Aorta (tissue), 5 donors: ENCODE results near the gene ADAM17. TPM values are rescaled to one million over a fixed set of nuclear protein-coding genes. Genes with fewer than 3 reads are reported as not detected.
"Not testable (repeated sequence)": the region's sequence is repeated elsewhere in the genome, so short reads cannot be mapped to it uniquely, and the experiment has no call there.

Experiments used
- ATAC-seq: fragments of 200-7000 bp; cut with Tn5 transposase; one replicate; pipeline ENCODE4 v1.9.1; 2022; ENCODE audit warnings: moderate library complexity; ENCODE audit not compliant: low FRiP score
- DNase-seq, 2 donors: peaks; one replicate each; pipeline ENCODE4 v3.0.0-alpha.2; 2020
- H3K27ac ChIP-seq, 2 donors: one replicate each; pipeline ENCODE4 v1.5.1; 2013; ENCODE audit warnings: low read length in 2 of 2, mild to moderate bottlenecking in 2 of 2, moderate library complexity in 2 of 2, control low read depth in 1 of 2, inconsistent platforms in 1 of 2, low read depth in 1 of 2
- H3K27me3 ChIP-seq, 2 donors: one replicate each; pipeline ENCODE4 v1.6.1; 2013; ENCODE audit warnings: control low read depth in 1 of 2, low read length in 1 of 2, mild to moderate bottlenecking in 1 of 2, moderate library complexity in 1 of 2; ENCODE audit not compliant: insufficient read depth in 2 of 2, control insufficient read depth in 1 of 2
- H3K36me3 ChIP-seq, 2 donors: one replicate each; pipeline ENCODE4 v1.6.1; 2013; ENCODE audit warnings: control low read depth in 1 of 2, low read length in 1 of 2, mild to moderate bottlenecking in 1 of 2; ENCODE audit not compliant: insufficient read depth in 2 of 2, control insufficient read depth in 1 of 2
- H3K4me1 ChIP-seq, 2 donors: one replicate each; pipeline ENCODE4 v1.6.1; 2013; ENCODE audit warnings: low read length in 2 of 2, control low read depth in 1 of 2, mild to moderate bottlenecking in 1 of 2, moderate library complexity in 1 of 2; ENCODE audit not compliant: insufficient read depth in 2 of 2, control insufficient read depth in 1 of 2
- H3K4me3 ChIP-seq, 2 donors: one replicate each; pipeline ENCODE4 v1.5.1; 2013; ENCODE audit warnings: low read length in 2 of 2, control low read depth in 1 of 2, mild to moderate bottlenecking in 1 of 2
- H3K9me3 ChIP-seq: one replicate; pipeline ENCODE4 v1.6.1; 2013; ENCODE audit warnings: mild to moderate bottlenecking, low read length; ENCODE audit not compliant: control insufficient read depth
- WGBS, 2 donors: extraction: QIAGEN DNeasy Blood & Tissue Kit; methylation state at CpG; one replicate each; pipeline ENCODE4 v1.1.7; 2013; 5-methylcytosine and 5-hydroxymethylcytosine counted together
- intact Hi-C, 2 donors: fragments of 100-400 bp; cut with DNase I; formaldehyde crosslinking; loops; one replicate each; pipeline versions ENCODE4 v1.14.2 to v1.15.0; 2022
- polyA plus RNA-seq, 2 donors: library from polyadenylated mRNA; stranded (reverse); fragments of 200-250 nt; gene quantifications; one replicate each; pipeline ENCODE4 v1.2.3, GENCODE V29; 2013
- total RNA-seq, 2 donors: library from RNA; stranded (reverse); fragmentation: NEBNext Ultra II Directional; extraction: Animal tissue kit (Norgen Biotek cat#: 25700); gene quantifications; one replicate each; pipeline ENCODE4 v1.2.1, GENCODE V29; 2021
- donor health status: healthy with polysubstance abuse.
- donor health status: Bipolar disorder and iron deficiency.
- donor health status: DM: no; HTN: no; CAD: no.
- donor health status: DM: no; HTN: no; CAD: no.
- donor health status: DM: yes; HTN: yes; CAD: no.

Gene ADAM17
- total and polyA plus RNA-seq, 4 donors, result 5.4 to 47.0 (median 26.8) TPM

DNA sequence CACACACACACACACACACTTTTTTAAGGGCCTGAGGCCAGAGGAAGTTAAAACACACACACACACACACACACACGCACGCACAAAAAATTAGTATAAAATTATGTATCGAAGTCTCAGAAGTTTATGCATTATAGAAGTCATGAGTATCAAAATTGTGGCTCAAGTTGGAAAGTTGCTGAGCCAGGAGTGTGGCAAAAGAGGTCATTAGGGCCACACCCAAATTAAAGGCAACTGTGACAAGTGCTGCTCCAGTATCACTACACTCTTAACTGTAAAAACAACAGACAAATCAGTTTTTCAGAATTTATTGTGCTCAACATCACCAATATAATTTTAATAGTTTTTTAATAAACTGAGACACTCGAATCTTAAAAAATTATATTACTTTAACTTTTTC is 38.3 kb upstream of the ADAM17 start:
- Histone ChIP-seq H3K4me3 (no peak overlapping the region), H3K9me3 (no peaks in the 10 kb centered on the region), H3K27ac (no peak overlapping the region), H3K36me3 (peaks cover 0 to 1% of the 10 kb centered on the region in 2 donors), H3K4me1 (peaks cover 2 to 3% of the 10 kb centered on the region in 2 donors), H3K27me3 (no peaks in the 10 kb centered on the region)
- intact Hi-C loops, result no loop called here
- 87 to 90% methylated on average over 4 of the region's 4 CpGs for WGBS, 2 donors
- ATAC-seq, result no peak
- DNase-seq, result no peak

DNA sequence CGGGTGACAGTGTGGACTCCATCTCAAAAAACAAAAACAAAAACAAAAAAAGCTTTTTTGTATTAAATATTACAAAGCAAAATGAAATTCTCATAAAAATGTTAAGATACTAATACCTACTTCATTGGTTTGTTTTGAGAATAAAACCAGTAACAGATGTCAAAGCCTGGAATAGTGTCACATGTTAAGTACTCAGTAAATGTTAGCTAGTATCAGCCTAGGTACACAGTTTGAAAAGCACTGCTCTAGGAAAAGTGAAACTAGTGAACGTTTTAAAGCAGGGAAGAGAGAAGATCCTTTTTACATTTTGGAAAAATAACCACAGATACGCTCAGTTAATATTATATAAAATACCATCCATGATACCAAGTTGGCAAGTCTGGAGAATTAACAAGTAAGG is 37.1 kb upstream of the ADAM17 start:
- Histone ChIP-seq H3K4me1 (peaks cover 2 to 3% of the 10 kb centered on the region in 2 donors), H3K27ac (no peak overlapping the region), H3K9me3 (no peaks in the 10 kb centered on the region), H3K4me3 (no peak overlapping the region), H3K36me3 (no peaks in the 10 kb centered on the region), H3K27me3 (no peaks in the 10 kb centered on the region)
- 71 to 77% methylated on average over 3 of the region's 3 CpGs for WGBS, 2 donors
- intact Hi-C loops, result no loop called here
- DNase-seq (no peak), ATAC-seq (no peak)

DNA sequence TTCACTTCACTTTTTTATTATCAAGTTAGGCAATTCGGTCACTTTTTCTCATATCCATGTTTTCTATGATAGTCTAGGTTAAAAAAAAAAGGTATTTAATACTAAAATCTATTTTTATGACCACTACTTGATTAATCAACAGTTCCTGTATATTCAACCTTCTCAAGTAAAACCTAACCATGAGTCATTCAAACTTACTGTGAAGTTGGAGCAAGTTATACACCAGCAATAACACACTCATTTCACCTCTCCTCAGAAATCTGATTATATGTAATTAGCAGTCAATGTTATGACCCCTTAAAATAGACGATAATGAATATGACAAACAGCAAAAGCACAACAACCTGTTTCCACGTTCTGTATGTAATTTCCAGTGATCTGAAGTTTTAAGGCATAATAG is 35.0 kb upstream of the ADAM17 start:
- Histone ChIP-seq H3K4me1 (peaks cover 2 to 3% of the 10 kb centered on the region in 2 donors), H3K9me3 (no peaks in the 10 kb centered on the region), H3K4me3 (no peak overlapping the region), H3K27ac (no peak overlapping the region), H3K27me3 (no peaks in the 10 kb centered on the region), H3K36me3 (no peaks in the 10 kb centered on the region)
- intact Hi-C loops, result no loop called here
- 80% methylated on average over 3 of the region's 3 CpGs for WGBS, 2 donors
- ATAC-seq, result no peak
- no peak for DNase-seq

DNA sequence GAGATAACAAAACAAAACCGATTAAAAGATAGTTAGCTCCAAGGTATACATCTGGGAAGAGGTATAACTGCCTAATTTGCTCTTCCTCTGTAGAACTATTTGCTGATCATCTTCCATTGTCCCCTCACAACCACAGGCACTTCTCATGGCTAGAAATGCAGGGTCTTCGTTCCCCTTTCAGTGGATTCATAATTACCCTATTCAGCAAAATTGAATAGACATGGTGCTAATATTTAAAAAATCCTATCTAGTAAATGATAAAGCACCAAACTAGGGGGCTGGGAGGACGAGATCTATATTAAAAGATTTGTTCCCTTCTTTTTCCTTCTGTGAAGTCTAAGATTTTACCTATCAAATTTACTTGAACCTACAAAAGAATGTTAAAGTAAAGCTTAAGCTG is 30.8 kb upstream of the ADAM17 start:
- Histone ChIP-seq H3K9me3 (no peaks in the 10 kb centered on the region), H3K36me3 (no peaks in the 10 kb centered on the region), H3K4me3 (no peak overlapping the region), H3K27me3 (no peaks in the 10 kb centered on the region), H3K4me1 (peaks cover 0 to 4% of the 10 kb centered on the region in 2 donors), H3K27ac (no peak overlapping the region)
- intact Hi-C loops, result no loop called here
- ATAC-seq (no peak), DNase-seq (no peak)
- 89% methylated on average over 3 of the region's 3 CpGs for WGBS, 2 donors

DNA sequence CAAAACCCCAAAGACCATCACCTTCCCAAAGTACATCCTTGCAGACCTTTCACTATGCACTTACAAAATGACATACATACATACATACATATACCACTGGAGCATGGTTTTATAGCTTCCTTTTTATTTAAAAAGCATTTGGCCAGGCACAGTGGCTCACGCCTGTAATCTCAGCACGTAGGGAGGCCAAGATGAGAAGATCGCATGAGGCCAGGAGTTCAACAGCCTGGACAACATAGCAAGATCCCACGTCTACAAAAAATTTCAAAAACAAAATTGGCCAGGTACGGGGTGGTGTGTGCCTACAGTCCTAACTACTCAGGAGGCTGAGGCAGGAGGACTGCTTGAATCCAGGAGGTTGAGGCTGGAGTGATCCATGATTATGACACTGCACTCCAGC is 29.9 kb upstream of the ADAM17 start:
- H3K9me3 ChIP-seq, result no peaks in the 10 kb centered on the region
- H3K27me3 ChIP-seq, result no peaks in the 10 kb centered on the region
- H3K4me3 ChIP-seq, result no peak overlapping the region
- DNase-seq, result no peak
- WGBS, 2 donors, result 93 to 96% methylated on average over 5 of the region's 5 CpGs
- intact Hi-C loops, result no loop called here
- no peaks in the 10 kb centered on the region for H3K36me3 ChIP-seq
- no peak for ATAC-seq
- peak overlapping the region in 1 of 2 donors; percentile 38 for H3K27ac ChIP-seq
- H3K4me1 ChIP-seq, result peaks cover 0 to 4% of the 10 kb centered on the region in 2 donors

DNA sequence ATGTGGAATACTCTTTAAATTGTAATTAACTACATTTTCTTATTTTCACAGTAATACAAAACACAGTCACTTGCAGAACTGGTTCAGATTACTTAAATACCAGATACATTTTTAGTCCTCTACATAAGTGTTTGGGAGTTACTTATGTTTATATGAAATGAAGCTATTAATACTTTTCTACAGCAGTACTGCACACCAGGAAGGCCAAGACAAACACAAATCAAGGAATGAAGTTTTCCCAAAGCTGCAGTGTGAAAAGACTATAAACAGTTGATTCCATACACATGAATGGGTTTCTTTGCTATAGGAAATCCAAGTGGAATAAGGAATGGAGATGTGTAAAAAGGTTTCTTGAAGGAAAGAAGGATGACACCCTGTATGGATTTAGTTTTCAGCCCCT is 29.3 kb upstream of the ADAM17 start:
- ATAC-seq, intact Hi-C loops, DNase-seq, H3K27me3 ChIP-seq, H3K27ac ChIP-seq, H3K4me3 ChIP-seq, H3K9me3 ChIP-seq, H3K36me3 ChIP-seq, H3K4me1 ChIP-seq: not testable (repeated sequence)

DNA sequence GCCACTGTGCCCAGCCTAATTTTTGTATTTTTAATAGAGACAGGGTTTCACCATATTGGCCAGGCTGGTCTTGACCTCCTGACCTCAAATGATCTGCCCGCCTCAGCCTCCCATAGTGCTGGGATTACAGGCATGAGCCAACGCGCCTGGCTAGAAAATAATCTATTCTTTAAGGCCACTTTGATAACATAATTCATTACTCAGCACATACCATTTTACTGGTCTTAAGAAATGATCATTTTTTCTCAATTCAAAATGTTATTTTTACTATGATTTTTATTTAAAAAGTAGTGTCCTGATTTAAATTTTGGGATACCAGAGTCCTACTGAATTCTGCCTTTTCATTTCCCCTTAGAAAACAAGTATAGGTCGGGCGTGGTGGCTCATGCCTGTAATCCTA is 27.0 kb upstream of the ADAM17 start:
- intact Hi-C loops, result no loop called here
- peaks cover 0 to 4% of the 10 kb centered on the region in 2 donors for H3K4me1 ChIP-seq

DNA sequence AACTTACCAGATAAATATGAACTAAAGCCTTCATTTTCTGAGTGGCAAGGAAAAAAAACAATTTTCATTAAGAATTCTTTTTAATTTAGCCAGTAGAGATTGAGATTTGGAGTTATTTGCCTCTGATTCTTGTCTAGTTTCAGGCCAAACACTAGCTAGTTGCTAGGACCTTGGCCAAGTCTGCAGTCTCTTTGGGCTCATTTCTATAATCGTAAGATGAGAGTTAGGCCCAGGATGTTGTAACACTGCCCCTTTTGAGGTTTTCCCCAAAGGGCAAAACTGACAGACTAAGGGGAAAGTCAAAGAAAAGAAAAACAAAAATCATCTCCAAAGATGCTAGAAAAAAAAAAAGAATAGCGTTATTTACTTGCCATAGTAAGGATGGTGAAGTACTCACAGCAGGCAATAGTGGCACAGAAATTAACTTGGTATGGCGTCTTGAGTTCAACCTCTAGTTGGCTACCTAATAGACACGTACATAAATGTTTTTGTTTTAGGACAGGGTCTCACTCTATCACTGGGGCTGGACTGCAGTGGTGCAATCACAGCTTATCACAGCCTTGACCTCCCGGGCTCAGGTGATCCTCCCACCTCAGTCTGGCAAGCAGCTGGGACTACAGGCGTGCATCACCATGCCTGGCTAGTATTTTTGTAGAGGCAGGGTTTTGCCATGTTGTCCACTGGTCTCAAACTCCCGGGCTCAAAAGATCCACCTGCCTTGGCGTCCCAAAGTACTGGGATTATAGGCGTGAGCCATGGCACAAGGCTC is 23.0 kb upstream of the ADAM17 start:
- H3K4me3 ChIP-seq, result no peak overlapping the region
- no peaks in the 10 kb centered on the region for H3K9me3 ChIP-seq
- 75 to 79% methylated on average over 9 of the region's 9 CpGs for WGBS, 2 donors
- ATAC-seq (no peak), DNase-seq (no peak)
- peaks cover 0 to 2% of the 10 kb centered on the region in 2 donors for H3K36me3 ChIP-seq
- intact Hi-C loops, result no loop called here
- H3K27ac ChIP-seq, result no peak overlapping the region
- no peaks in the 10 kb centered on the region for H3K4me1 ChIP-seq
- H3K27me3 ChIP-seq, result no peaks in the 10 kb centered on the region

More for the DNA sequence above, 27.0 kb upstream of the ADAM17 start:
- Histone ChIP-seq H3K27ac (no peak overlapping the region), H3K36me3 (peaks cover 0 to 2% of the 10 kb centered on the region in 2 donors), H3K27me3 (no peaks in the 10 kb centered on the region), H3K4me3 (no peak overlapping the region), H3K9me3 (no peaks in the 10 kb centered on the region)
- DNase-seq (no peak), ATAC-seq (no peak)
- 90 to 93% methylated on average over 5 of the region's 5 CpGs for WGBS, 2 donors

DNA sequence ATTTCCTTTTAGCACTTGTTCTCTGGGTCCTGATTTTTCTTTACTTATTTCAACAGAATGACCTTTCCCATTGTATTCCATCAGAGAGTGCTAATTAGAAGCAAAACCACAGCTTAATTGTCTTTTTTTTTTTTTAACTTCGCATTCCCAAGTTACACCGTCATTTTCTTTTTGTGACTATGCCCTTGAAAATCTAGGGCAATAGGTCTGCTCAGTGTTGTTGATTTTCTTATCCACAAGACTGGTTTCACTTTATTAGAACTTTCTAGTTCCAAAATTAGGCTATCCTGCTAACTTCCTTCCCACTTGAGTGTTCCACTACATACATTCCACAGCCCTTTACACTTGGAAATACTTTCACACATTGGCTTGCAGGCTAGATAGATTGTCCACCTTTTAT is 18.7 kb upstream of the ADAM17 start:
- peak overlapping the region in 1 of 2 donors; percentile 31 for H3K4me3 ChIP-seq
- no peaks in the 10 kb centered on the region for H3K9me3 ChIP-seq
- peak overlapping the region; percentile 68 to 93 for H3K27ac ChIP-seq
- no peak for DNase-seq
- no peaks in the 10 kb centered on the region for H3K36me3 ChIP-seq
- 10 to 13% methylated on average over 2 of the region's 2 CpGs for WGBS, 2 donors
- no peak for ATAC-seq
- H3K27me3 ChIP-seq, result no peaks in the 10 kb centered on the region
- intact Hi-C loops, result no loop called here
- no peaks in the 10 kb centered on the region for H3K4me1 ChIP-seq
